ENCODE measurements around the gene DLST.

- TF ChIP-seq GATA2 (CRISPR knock-in tag; IDR thresholded peaks at IDR 0.05) (no peak), CTCF (IDR thresholded peaks at IDR 0.05) (no peak), ELF1 (IDR thresholded peaks at IDR 0.05) (no peak), USF1 (IDR thresholded peaks at IDR 0.05; ENCODE audit: borderline replicate concordance, low read depth) (no peak), ZBTB33 (IDR thresholded peaks at IDR 0.05; ENCODE audit: borderline replicate concordance, low read depth) (no peak), NFIC (IDR thresholded peaks at IDR 0.05; ENCODE audit: borderline replicate concordance) (peak; percentile 7; the same call in 1 of the 2 replicates), NRF1 (IDR thresholded peaks at IDR 0.05; ENCODE audit: low read depth, low read length) (no peak)
Observed at GRCh38 chr14:74836251-74836960, 45.3 kb upstream of the DLST start.
